HFFc6 (cell line): ENCODE measurements around the gene PDX1. TPM values are rescaled to one million over a fixed set of nuclear protein-coding genes. Genes with fewer than 3 reads are reported as not detected.
A peak's percentile ranks its signal among the peaks of the same experiment; 100 is the strongest.

Source experiments
- DNase-seq: peaks from one replicate; pipeline ENCODE4 v3.0.0-alpha.2; 2018
- H3K27ac Mint-ChIP-seq: 2 replicates; pipeline ENCODE4 v1.8.0; 2020; ENCODE audit warnings: mild to moderate bottlenecking, mixed read lengths
- H3K27me3 Mint-ChIP-seq: 2 replicates; pipeline ENCODE4 v1.8.0; 2021; ENCODE audit warnings: mild to moderate bottlenecking, moderate library complexity, mixed read lengths; ENCODE audit not compliant: insufficient read depth
- H3K36me3 Mint-ChIP-seq: 2 replicates; pipeline ENCODE4 v1.8.0; 2021; ENCODE audit warnings: low read depth, mixed read lengths
- H3K4me1 Mint-ChIP-seq: 2 replicates; pipeline ENCODE4 v1.8.0; 2020; ENCODE audit warnings: low read depth, mixed read lengths
- H3K4me3 Mint-ChIP-seq: 2 replicates; pipeline ENCODE4 v1.8.0; 2020; ENCODE audit warnings: mild to moderate bottlenecking, moderate library complexity, mixed read lengths
- H3K9me3 Mint-ChIP-seq: 2 replicates; pipeline ENCODE4 v1.8.0; 2020; ENCODE audit warnings: mild to moderate bottlenecking, mixed read lengths
- CTCF ChIP-seq: fragments of 200-600 bp; sonication (generic); IDR thresholded peaks from 2 replicates; pipeline ENCODE4 v1.5.0; 2021; ENCODE audit warnings: antibody characterized with exemption, mild to moderate bottlenecking
- total RNA-seq, 6 experiments: library from RNA; stranded (reverse); fragmentation: NEBNext Ultra II Directional; extraction: Animal tissue kit (Norgen Biotek cat#: 25700); gene quantifications; 2 replicates in 1 of 6; 3 replicates in 5 of 6; pipeline ENCODE4 v1.2.3, GENCODE V29; 2021

PDX1 gene
- total RNA-seq, 6 experiments from 2014 or later = not detected

- H3K27ac Mint-ChIP-seq = no peak overlapping the region
- TF ChIP-seq CTCF = no peak
- H3K9me3 Mint-ChIP-seq = no peaks in the 10 kb centered on the region
- H3K4me1 Mint-ChIP-seq = no peaks in the 10 kb centered on the region
- DNase-seq = no peak
- peaks cover 73% of the 10 kb centered on the region for H3K27me3 Mint-ChIP-seq
- peak overlapping the region; percentile 22; the same call in 1 of the 2 replicates for H3K4me3 Mint-ChIP-seq
- H3K36me3 Mint-ChIP-seq = no peaks in the 10 kb centered on the region
Measured at GRCh38 chr13:27965740-27966640, 46.2 kb downstream of the PDX1 start.

- no peak overlapping the region for H3K27ac Mint-ChIP-seq
- H3K4me1 Mint-ChIP-seq = no peaks in the 10 kb centered on the region
- no peaks in the 10 kb centered on the region for H3K36me3 Mint-ChIP-seq
- no peak for TF ChIP-seq CTCF
- peaks cover 76% of the 10 kb centered on the region for H3K27me3 Mint-ChIP-seq
- no peak overlapping the region for H3K4me3 Mint-ChIP-seq
- DNase-seq = no peak
- H3K9me3 Mint-ChIP-seq = no peaks in the 10 kb centered on the region
Measured at GRCh38 chr13:27966641-27967202, 46.9 kb downstream of the PDX1 start.

GRCh38 chr13:27967203-27967735 lies 47.5 kb downstream of the PDX1 start:
- TF ChIP-seq CTCF = no peak
- no peak overlapping the region for H3K4me3 Mint-ChIP-seq
- no peak overlapping the region for H3K27ac Mint-ChIP-seq
- no peaks in the 10 kb centered on the region for H3K4me1 Mint-ChIP-seq
- DNase-seq = no peak
- H3K36me3 Mint-ChIP-seq = no peaks in the 10 kb centered on the region
- H3K27me3 Mint-ChIP-seq = peaks cover 76% of the 10 kb centered on the region
- no peaks in the 10 kb centered on the region for H3K9me3 Mint-ChIP-seq

- H3K4me1 Mint-ChIP-seq = no peaks in the 10 kb centered on the region
- no peak for DNase-seq
- no peak overlapping the region for H3K27ac Mint-ChIP-seq
- no peak overlapping the region for H3K4me3 Mint-ChIP-seq
- H3K27me3 Mint-ChIP-seq = peaks cover 78% of the 10 kb centered on the region
- no peak for TF ChIP-seq CTCF
- no peaks in the 10 kb centered on the region for H3K36me3 Mint-ChIP-seq
- H3K9me3 Mint-ChIP-seq = no peaks in the 10 kb centered on the region
Measured at GRCh38 chr13:27967736-27968315, 48.0 kb downstream of the PDX1 start.

- DNase-seq = no peak
- no peak overlapping the region for H3K4me3 Mint-ChIP-seq
- no peaks in the 10 kb centered on the region for H3K4me1 Mint-ChIP-seq
- no peak for TF ChIP-seq CTCF
- no peaks in the 10 kb centered on the region for H3K9me3 Mint-ChIP-seq
- no peaks in the 10 kb centered on the region for H3K36me3 Mint-ChIP-seq
- H3K27ac Mint-ChIP-seq = no peak overlapping the region
- peaks cover 78% of the 10 kb centered on the region for H3K27me3 Mint-ChIP-seq
Measured at GRCh38 chr13:27968316-27969081, 48.7 kb downstream of the PDX1 start.
